ENCODE measurements around the gene MUC13.

The MUC13 gene

GRCh38 chr3:124916837-124917409 lies 17.6 kb downstream of the MUC13 start:
- TF ChIP-seq CSDC2 (CRISPR knock-in tag; IDR thresholded peaks at IDR 0.05) (no peak), ISL1 (CRISPR knock-in tag; IDR thresholded peaks at IDR 0.05) (no peak), PPARA (CRISPR knock-in tag; IDR thresholded peaks at IDR 0.05; ENCODE audit: borderline replicate concordance) (no peak), BACH2 (CRISPR knock-in tag; IDR thresholded peaks at IDR 0.05; ENCODE audit: borderline replicate concordance) (no peak), TOX (CRISPR knock-in tag; IDR thresholded peaks at IDR 0.05; ENCODE audit: borderline replicate concordance) (no peak), ZFP30 (CRISPR knock-in tag; IDR thresholded peaks at IDR 0.05) (no peak), ESRRG (CRISPR knock-in tag; IDR thresholded peaks at IDR 0.05) (no peak), ZNF70 (CRISPR knock-in tag; IDR thresholded peaks at IDR 0.05) (no peak), ZNF8 (CRISPR knock-in tag; IDR thresholded peaks at IDR 0.05) (no peak), TCF4 (CRISPR knock-in tag; IDR thresholded peaks at IDR 0.05; ENCODE audit: borderline replicate concordance) (no peak), ZFP3 (CRISPR knock-in tag; IDR thresholded peaks at IDR 0.05) (no peak), RARB (CRISPR knock-in tag; IDR thresholded peaks at IDR 0.05) (no peak)
- TF ChIP-seq, protein P1, sequence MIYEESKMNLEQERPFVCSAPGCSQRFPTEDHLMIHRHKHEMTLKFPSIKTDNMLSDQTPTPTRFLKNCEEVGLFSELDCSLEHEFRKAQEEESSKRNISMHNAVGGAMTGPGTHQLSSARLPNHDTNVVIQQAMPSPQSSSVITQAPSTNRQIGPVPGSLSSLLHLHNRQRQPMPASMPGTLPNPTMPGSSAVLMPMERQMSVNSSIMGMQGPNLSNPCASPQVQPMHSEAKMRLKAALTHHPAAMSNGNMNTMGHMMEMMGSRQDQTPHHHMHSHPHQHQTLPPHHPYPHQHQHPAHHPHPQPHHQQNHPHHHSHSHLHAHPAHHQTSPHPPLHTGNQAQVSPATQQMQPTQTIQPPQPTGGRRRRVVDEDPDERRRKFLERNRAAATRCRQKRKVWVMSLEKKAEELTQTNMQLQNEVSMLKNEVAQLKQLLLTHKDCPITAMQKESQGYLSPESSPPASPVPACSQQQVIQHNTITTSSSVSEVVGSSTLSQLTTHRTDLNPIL (CRISPR knock-in tag; IDR thresholded peaks at IDR 0.05; ENCODE audit: low read depth) = no peak
- TF ChIP-seq, protein P2, sequence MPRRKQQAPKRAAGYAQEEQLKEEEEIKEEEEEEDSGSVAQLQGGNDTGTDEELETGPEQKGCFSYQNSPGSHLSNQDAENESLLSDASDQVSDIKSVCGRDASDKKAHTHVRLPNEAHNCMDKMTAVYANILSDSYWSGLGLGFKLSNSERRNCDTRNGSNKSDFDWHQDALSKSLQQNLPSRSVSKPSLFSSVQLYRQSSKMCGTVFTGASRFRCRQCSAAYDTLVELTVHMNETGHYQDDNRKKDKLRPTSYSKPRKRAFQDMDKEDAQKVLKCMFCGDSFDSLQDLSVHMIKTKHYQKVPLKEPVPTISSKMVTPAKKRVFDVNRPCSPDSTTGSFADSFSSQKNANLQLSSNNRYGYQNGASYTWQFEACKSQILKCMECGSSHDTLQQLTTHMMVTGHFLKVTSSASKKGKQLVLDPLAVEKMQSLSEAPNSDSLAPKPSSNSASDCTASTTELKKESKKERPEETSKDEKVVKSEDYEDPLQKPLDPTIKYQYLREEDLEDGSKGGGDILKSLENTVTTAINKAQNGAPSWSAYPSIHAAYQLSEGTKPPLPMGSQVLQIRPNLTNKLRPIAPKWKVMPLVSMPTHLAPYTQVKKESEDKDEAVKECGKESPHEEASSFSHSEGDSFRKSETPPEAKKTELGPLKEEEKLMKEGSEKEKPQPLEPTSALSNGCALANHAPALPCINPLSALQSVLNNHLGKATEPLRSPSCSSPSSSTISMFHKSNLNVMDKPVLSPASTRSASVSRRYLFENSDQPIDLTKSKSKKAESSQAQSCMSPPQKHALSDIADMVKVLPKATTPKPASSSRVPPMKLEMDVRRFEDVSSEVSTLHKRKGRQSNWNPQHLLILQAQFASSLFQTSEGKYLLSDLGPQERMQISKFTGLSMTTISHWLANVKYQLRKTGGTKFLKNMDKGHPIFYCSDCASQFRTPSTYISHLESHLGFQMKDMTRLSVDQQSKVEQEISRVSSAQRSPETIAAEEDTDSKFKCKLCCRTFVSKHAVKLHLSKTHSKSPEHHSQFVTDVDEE (CRISPR knock-in tag; IDR thresholded peaks at IDR 0.05) = no peak
- TF ChIP-seq, protein P3, sequence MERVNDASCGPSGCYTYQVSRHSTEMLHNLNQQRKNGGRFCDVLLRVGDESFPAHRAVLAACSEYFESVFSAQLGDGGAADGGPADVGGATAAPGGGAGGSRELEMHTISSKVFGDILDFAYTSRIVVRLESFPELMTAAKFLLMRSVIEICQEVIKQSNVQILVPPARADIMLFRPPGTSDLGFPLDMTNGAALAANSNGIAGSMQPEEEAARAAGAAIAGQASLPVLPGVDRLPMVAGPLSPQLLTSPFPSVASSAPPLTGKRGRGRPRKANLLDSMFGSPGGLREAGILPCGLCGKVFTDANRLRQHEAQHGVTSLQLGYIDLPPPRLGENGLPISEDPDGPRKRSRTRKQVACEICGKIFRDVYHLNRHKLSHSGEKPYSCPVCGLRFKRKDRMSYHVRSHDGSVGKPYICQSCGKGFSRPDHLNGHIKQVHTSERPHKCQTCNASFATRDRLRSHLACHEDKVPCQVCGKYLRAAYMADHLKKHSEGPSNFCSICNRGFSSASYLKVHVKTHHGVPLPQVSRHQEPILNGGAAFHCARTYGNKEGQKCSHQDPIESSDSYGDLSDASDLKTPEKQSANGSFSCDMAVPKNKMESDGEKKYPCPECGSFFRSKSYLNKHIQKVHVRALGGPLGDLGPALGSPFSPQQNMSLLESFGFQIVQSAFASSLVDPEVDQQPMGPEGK (CRISPR knock-in tag; IDR thresholded peaks at IDR 0.05; ENCODE audit: borderline replicate concordance) = no peak

GRCh38 chr3:124915254-124915653 lies 19.3 kb downstream of the MUC13 start:
- no peak for TF ChIP-seq ZNF70 (CRISPR knock-in tag; IDR thresholded peaks at IDR 0.05)
- TF ChIP-seq GLIS3 (CRISPR knock-in tag; IDR thresholded peaks at IDR 0.05) = no peak
- no peak for ATAC-seq

More at GRCh38 chr3:124916837-124917409, 17.6 kb downstream of the MUC13 start:
- ATAC-seq = no peak

DNA sequence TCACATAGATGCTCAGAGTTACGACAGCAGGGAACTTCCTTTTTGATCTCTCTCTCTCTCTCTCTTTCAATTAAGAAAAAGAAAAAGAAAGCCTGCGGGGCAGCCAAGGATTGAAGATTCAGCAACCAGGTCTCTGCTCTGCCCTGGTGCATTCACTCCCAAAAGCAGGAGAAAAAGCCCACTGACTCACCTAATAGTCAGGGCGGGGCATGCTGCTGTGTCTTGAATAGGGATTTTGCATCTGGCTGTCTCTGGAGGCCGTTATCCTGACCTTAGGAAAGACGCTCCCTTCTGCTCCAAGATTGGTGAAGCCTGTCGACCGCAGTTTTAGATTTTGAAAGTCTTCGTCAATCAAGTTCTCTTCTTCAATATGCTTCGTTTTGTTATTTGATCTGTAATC lies 26.6 kb downstream of the MUC13 start:
- no peak for ATAC-seq
- TF ChIP-seq, protein P2 (CRISPR knock-in tag; IDR thresholded peaks at IDR 0.05) = no peak
- TF ChIP-seq ZFP30 (CRISPR knock-in tag; IDR thresholded peaks at IDR 0.05) (no peak), TCF4 (CRISPR knock-in tag; IDR thresholded peaks at IDR 0.05; ENCODE audit: borderline replicate concordance) (no peak), ISL1 (CRISPR knock-in tag; IDR thresholded peaks at IDR 0.05) (no peak), BACH2 (CRISPR knock-in tag; IDR thresholded peaks at IDR 0.05; ENCODE audit: borderline replicate concordance) (no peak), OSR1 (CRISPR knock-in tag; IDR thresholded peaks at IDR 0.05) (no peak), SNAI2 (CRISPR knock-in tag; IDR thresholded peaks at IDR 0.05) (no peak), ZNF565 (CRISPR knock-in tag; conservative IDR thresholded peaks at IDR 0.05; ENCODE audit: low read depth) (no peak), TOX (CRISPR knock-in tag; IDR thresholded peaks at IDR 0.05; ENCODE audit: borderline replicate concordance) (no peak), ZC3H10 (CRISPR knock-in tag; IDR thresholded peaks at IDR 0.05) (no peak), CSDC2 (CRISPR knock-in tag; IDR thresholded peaks at IDR 0.05) (no peak), ZNF8 (CRISPR knock-in tag; IDR thresholded peaks at IDR 0.05) (no peak), PPARA (CRISPR knock-in tag; IDR thresholded peaks at IDR 0.05; ENCODE audit: borderline replicate concordance) (no peak)
- TF ChIP-seq, protein P4, sequence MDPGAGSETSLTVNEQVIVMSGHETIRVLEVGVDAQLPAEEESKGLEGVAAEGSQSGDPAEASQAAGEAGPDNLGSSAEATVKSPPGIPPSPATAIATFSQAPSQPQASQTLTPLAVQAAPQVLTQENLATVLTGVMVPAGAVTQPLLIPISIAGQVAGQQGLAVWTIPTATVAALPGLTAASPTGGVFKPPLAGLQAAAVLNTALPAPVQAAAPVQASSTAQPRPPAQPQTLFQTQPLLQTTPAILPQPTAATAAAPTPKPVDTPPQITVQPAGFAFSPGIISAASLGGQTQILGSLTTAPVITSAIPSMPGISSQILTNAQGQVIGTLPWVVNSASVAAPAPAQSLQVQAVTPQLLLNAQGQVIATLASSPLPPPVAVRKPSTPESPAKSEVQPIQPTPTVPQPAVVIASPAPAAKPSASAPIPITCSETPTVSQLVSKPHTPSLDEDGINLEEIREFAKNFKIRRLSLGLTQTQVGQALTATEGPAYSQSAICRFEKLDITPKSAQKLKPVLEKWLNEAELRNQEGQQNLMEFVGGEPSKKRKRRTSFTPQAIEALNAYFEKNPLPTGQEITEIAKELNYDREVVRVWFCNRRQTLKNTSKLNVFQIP (CRISPR knock-in tag; IDR thresholded peaks at IDR 0.05; ENCODE audit: borderline replicate concordance, low read depth) = no peak
- TF ChIP-seq, protein P3 (CRISPR knock-in tag; IDR thresholded peaks at IDR 0.05; ENCODE audit: borderline replicate concordance) = no peak
